Measurements from ENCODE around the gene TBXAS1. TPM values are rescaled to one million over a fixed set of nuclear protein-coding genes. Genes with fewer than 3 reads are reported as not detected.

The TBXAS1 gene
- total and polyA plus RNA-seq, 2 donors (not counting 3 experiments of a cell fraction or from before 2014, with no cell fraction given), result 2.1 to 4.3 TPM

- H3K9me3 ChIP-seq (replicated peaks; ENCODE audit: control insufficient read depth, insufficient read depth, low read length), result no peaks in the 10 kb centered on the region
- no peaks in the 10 kb centered on the region for H3K4me1 ChIP-seq (ENCODE audit: control insufficient read depth, extremely low read depth, insufficient read depth, low read length)
- no peaks in the 10 kb centered on the region for H4K20me1 ChIP-seq (replicated peaks; ENCODE audit: control insufficient read depth, extremely low read depth, insufficient read depth, low read length)
- no peak overlapping the region for H3K9ac ChIP-seq (replicated peaks; ENCODE audit: extremely low read depth, insufficient read depth, low read length)
- H3K79me2 ChIP-seq (ENCODE audit: control insufficient read depth, insufficient read depth, low read length), result no peaks in the 10 kb centered on the region
- ChIA-PET CTCF (interaction anchor here (0.6 to 3.7 kb wide), 9 partner anchors 12 to 560 kb away, joined by 3 to 15 read pairs (median 5); no protein-coding TSS in a partner anchor), POLR2A (no interaction called here)
- no peak overlapping the region for H3K4me2 ChIP-seq (ENCODE audit: insufficient read depth, low read length)
- dilution Hi-C loops (cut with MboI; ENCODE audit: extremely low pct_ligation_motif_present, low sequenced_read_pairs) (no loop called here), intact Hi-C loops (cut with micrococcal nuclease) (no loop called here)
- no peak overlapping the region for H3K4me3 ChIP-seq (replicated peaks in 1 of 3; ENCODE audit: insufficient read depth in 1 of 3, low read depth in 1 of 3, low read length in 3 of 3)
- FAIRE-seq (no peak), DNase-seq (ENCODE audit: low read depth, low spot score) (no peak)
- no peaks in the 10 kb centered on the region for H3K36me3 ChIP-seq (ENCODE audit: control insufficient read depth in 2 of 2, extremely low read depth in 1 of 2, insufficient read depth in 2 of 2, low read length in 2 of 2)
- H3K9me1 ChIP-seq (replicated peaks; ENCODE audit: control insufficient read depth, extremely low read depth, insufficient read depth, low read length), result no peaks in the 10 kb centered on the region
- no peak overlapping the region for H3K27ac ChIP-seq (ENCODE audit: insufficient read depth, low read depth, low read length)
- no peak overlapping the region for H2AFZ ChIP-seq (ENCODE audit: low read depth, low read length)
- no peak for TF ChIP-seq JUN (IDR thresholded peaks at IDR 0.05; ENCODE audit: borderline replicate concordance, insufficient read depth, insufficient read length, low read depth)
- no peak for TF ChIP-seq POLR2AphosphoS5 (IDR thresholded peaks at IDR 0.05; ENCODE audit: insufficient read depth, low read depth, low read length)
- TF ChIP-seq FOS (IDR thresholded peaks at IDR 0.05; ENCODE audit: borderline replicate concordance, insufficient read depth, low read length), result no peak
- TF ChIP-seq GATA2 (IDR thresholded peaks at IDR 0.05; ENCODE audit: insufficient read depth, insufficient read length, low read depth, low read length), result no peak
- no peak for TF ChIP-seq MYC (IDR thresholded peaks at IDR 0.05; ENCODE audit: low read depth, low read length)
- no peak for TF ChIP-seq POLR2A (IDR thresholded peaks at IDR 0.05; ENCODE audit: low read depth, low read length)
- TF ChIP-seq EZH2 (IDR thresholded peaks at IDR 0.05; ENCODE audit: borderline replicate concordance, low read depth, low read length, severe bottlenecking), result no peak
- TF ChIP-seq CTCF (IDR thresholded peaks at IDR 0.05; ENCODE audit: extremely low read depth in 1 of 2, insufficient read depth in 1 of 2, low read depth in 1 of 2, low read length in 2 of 2), result no peak
- no peak for TF ChIP-seq MAX (IDR thresholded peaks at IDR 0.05; ENCODE audit: insufficient read depth, insufficient read length)
- H3K27me3 ChIP-seq (ENCODE audit: control insufficient read depth in 2 of 2, insufficient read depth in 2 of 2, low read length in 2 of 2), result no peaks in the 10 kb centered on the region
- BruUV-seq (replicated peaks), result no TSS peak
Observed at GRCh38 chr7:139994356-139994755, 165.3 kb downstream of the TBXAS1 start.
